Peyer's patch (tissue), 4 donors: ENCODE data around the gene CCAR1.
"Not testable (repeated sequence)": the region's sequence is repeated elsewhere in the genome, so short reads cannot be mapped to it uniquely, and the experiment has no call there.

Experiments
- POLR2A ChIP-seq, 2 donors: fragments of 450-650 bp; IDR thresholded peaks; one replicate each; pipeline ENCODE4 v1.5.1; 2017; ENCODE audit warnings: antibody characterized with exemption in 2 of 2, mild to moderate bottlenecking in 2 of 2, moderate library complexity in 2 of 2
- TF ChIP-seq, protein P1 (sequence below), 6 experiments: fragments of 450-650 bp in 4 of 6; fragments of 200-600 bp in 2 of 6; sonication (generic) in 1 of 6; IDR thresholded peaks; one replicate each; pipeline ENCODE4 v1.5.1; 2017 to 2019; ENCODE audit warnings: antibody characterized with exemption in 6 of 6, mild to moderate bottlenecking in 3 of 6, moderate library complexity in 1 of 6

- TF ChIP-seq, protein P1, sequence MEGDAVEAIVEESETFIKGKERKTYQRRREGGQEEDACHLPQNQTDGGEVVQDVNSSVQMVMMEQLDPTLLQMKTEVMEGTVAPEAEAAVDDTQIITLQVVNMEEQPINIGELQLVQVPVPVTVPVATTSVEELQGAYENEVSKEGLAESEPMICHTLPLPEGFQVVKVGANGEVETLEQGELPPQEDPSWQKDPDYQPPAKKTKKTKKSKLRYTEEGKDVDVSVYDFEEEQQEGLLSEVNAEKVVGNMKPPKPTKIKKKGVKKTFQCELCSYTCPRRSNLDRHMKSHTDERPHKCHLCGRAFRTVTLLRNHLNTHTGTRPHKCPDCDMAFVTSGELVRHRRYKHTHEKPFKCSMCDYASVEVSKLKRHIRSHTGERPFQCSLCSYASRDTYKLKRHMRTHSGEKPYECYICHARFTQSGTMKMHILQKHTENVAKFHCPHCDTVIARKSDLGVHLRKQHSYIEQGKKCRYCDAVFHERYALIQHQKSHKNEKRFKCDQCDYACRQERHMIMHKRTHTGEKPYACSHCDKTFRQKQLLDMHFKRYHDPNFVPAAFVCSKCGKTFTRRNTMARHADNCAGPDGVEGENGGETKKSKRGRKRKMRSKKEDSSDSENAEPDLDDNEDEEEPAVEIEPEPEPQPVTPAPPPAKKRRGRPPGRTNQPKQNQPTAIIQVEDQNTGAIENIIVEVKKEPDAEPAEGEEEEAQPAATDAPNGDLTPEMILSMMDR (IDR thresholded peaks at IDR 0.05) = not testable (repeated sequence)
- not testable (repeated sequence) for TF ChIP-seq POLR2A (IDR thresholded peaks at IDR 0.05)
Observed at GRCh38 chr10:68740676-68741075, 19.6 kb downstream of the CCAR1 start.
